IPS DF 6.9 (cell line): ENCODE measurements around the gene NR5A2.

ENCODE experiments used
- DNase-seq: peaks from one replicate; pipeline ENCODE4 v3.0.0-alpha.2; 2013; ENCODE audit warnings: low read depth, low spot score
- H3K27ac ChIP-seq: one replicate; pipeline ENCODE4 v1.5.1; 2013; ENCODE audit warnings: low read length, control low read depth
- H3K27me3 ChIP-seq: 2 replicates; pipeline ENCODE4 v1.6.1; 2013; ENCODE audit warnings: mild to moderate bottlenecking, low read length; ENCODE audit not compliant: control insufficient read depth, insufficient read depth
- H3K36me3 ChIP-seq: 2 replicates; pipeline ENCODE4 v1.6.1; 2013; ENCODE audit warnings: low read length; ENCODE audit not compliant: control insufficient read depth, insufficient read depth
- H3K4me1 ChIP-seq: 2 replicates; pipeline ENCODE4 v1.6.1; 2013; ENCODE audit warnings: low read length; ENCODE audit not compliant: control insufficient read depth, insufficient read depth
- H3K4me3 ChIP-seq: 2 replicates; pipeline ENCODE4 v1.5.1; 2013; ENCODE audit warnings: mild to moderate bottlenecking, low read length
- H3K9me3 ChIP-seq: 2 replicates; pipeline ENCODE4 v1.6.1; 2013; ENCODE audit warnings: low read length, inconsistent platforms; ENCODE audit not compliant: control insufficient read depth, insufficient read depth
- WGBS: extraction: QIAGEN DNeasy Blood & Tissue Kit; methylation state at CpG from one replicate; pipeline ENCODE4 v1.1.7; 2013; ENCODE audit warnings: mixed read lengths, missing lambda C conversion rate; ENCODE audit not compliant: insufficient read length, insufficient coverage; 5-methylcytosine and 5-hydroxymethylcytosine counted together

The NR5A2 gene

DNA sequence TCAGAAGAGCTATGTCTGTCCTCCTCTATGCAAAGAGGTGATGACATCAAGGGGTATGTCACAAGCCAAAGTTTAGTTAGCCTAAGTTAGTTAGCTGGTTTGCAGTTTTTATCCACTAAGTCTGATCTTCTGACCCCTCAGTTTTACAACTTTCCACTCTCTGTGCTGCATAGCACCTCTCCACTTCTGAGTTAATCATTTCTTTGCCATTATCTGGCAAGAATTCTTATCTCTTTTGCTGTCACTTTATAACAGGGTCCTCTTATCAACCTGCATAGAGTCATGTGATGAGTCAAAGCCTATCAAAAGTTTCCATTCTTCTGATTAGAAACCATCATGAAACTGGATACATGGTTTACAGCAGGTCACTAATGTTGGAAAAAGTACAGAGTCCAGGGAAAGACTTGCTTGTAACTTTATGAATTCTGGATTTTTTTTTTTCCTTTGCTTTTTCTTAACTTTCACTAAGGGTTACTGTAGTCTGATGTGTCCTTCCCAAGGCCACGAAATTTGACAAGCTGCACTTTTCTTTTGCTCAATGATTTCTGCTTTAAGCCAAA, at the start of gene NR5A2:
NR5A2 (plus strand) TSS at position 447 of the 560 bp plus-strand sequence. CDS start 138 bp downstream, outside the sequence.
- no CpG with 5 or more reads among the region's 1 CpG for WGBS
- Histone ChIP-seq H3K4me1 (no peaks in the 10 kb centered on the region), H3K9me3 (no peaks in the 10 kb centered on the region), H3K36me3 (no peaks in the 10 kb centered on the region), H3K4me3 (no peak within 1 kb of the TSS), H3K27me3 (peaks cover 7% of the 10 kb centered on the region; the same call in 1 of the 2 replicates), H3K27ac (no peak within 1 kb of the TSS)
- no peak for DNase-seq

DNA sequence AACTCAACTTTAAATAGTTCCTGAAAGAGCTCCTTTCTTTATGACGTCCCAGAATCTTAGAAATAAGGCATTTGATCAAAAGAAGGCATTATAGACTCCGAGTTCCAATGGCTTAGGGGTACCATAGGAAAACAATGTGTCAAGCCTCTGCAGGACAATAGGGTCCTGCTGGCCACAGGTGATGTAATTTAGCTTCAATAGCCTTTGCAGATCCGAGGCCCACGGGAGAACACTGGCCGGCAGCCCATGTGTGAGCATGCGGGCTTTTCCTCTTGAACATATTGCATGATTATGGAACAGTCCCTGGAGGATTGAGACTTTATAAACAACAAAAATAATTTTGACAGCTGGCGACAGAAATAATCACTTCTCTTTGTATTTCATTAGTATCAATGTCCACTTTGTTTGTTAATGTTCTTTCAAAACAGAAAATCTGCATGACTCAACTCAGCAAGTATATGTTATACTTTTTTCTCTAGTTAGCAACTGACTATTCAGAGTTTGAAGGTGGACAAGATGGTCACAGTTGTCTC, 49.0 kb upstream of the NR5A2 start:
- Histone ChIP-seq H3K9me3 (no peaks in the 10 kb centered on the region), H3K36me3 (no peaks in the 10 kb centered on the region), H3K27me3 (no peaks in the 10 kb centered on the region), H3K4me3 (no peak overlapping the region), H3K27ac (no peak overlapping the region), H3K4me1 (no peaks in the 10 kb centered on the region; the same call in 1 of the 2 replicates)
- no CpG with 5 or more reads among the region's 7 CpGs for WGBS
- no peak for DNase-seq

DNA sequence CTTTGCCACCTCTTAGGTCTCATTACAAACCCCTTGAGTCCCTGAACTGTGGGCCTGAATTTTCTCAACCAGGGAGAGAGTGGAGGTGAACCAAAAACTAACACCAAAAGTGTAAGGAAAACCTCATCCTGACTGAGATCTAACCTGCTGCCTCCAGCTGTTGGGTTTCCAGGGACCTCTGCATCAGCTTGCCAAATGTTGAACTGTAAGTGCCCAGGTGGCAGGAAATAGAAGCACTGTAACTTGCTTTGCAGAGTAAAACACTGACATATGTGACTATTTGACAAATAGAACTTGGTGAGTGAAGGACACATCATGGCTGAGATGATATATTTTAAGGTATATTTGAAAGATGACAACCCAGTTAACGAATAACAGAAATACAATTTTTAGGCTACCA, 48.4 kb upstream of the NR5A2 start:
- H3K36me3 ChIP-seq: no peaks in the 10 kb centered on the region
- no CpG with 5 or more reads among the region's 1 CpG for WGBS
- no peaks in the 10 kb centered on the region for H3K27me3 ChIP-seq
- no peak overlapping the region for H3K27ac ChIP-seq
- no peak overlapping the region for H3K4me3 ChIP-seq
- H3K4me1 ChIP-seq: no peaks in the 10 kb centered on the region; the same call in 1 of the 2 replicates
- DNase-seq: no peak
- no peaks in the 10 kb centered on the region for H3K9me3 ChIP-seq

DNA sequence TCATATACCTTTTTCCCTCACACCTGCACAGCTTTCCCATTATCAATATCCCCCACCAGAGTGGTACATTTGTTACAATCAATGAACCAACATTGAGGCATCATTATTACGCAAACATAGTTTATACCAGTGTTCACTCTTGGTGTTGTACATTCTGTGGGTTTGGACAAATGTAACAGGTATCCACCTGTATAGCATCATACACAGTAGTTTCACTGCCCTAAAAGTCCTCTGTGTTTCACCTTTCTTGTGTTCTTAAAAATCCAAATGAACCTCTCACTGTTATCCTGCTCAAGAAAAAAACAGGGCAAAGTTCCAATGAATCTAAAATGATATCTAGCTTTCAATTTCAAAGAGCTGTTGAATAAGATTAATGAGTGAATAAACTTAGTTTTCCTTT, 45.9 kb upstream of the NR5A2 start:
- no peaks in the 10 kb centered on the region for H3K4me1 ChIP-seq
- no peaks in the 10 kb centered on the region for H3K36me3 ChIP-seq
- H3K9me3 ChIP-seq: no peaks in the 10 kb centered on the region
- no peak overlapping the region for H3K27ac ChIP-seq
- DNase-seq: no peak
- no peaks in the 10 kb centered on the region for H3K27me3 ChIP-seq
- H3K4me3 ChIP-seq: no peak overlapping the region
- no CpG with 5 or more reads among the region's 1 CpG for WGBS

DNA sequence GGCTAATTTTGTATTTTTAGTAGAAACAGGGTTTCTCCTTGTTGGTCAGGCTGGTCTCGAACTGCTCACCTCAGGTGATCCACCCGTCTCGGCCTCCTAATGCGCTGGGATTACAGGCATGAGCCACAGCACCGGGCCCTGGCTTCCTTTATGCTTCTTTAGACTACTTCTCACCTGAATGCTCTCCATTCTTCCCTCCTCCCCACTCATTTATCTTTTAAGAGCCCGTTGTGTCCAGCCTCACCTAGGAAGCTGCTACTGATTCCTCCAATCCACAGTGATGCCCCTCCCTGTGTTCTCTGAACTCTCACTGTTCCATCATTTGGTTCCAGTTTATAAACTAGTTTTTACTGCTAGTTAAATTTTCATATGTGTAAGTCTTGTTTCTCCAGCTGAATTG, 44.9 kb upstream of the NR5A2 start:
- Histone ChIP-seq H3K27ac (no peak overlapping the region), H3K9me3 (no peaks in the 10 kb centered on the region), H3K4me1 (no peaks in the 10 kb centered on the region), H3K27me3 (no peaks in the 10 kb centered on the region), H3K36me3 (no peaks in the 10 kb centered on the region), H3K4me3 (no peak overlapping the region)
- WGBS: no CpG with 5 or more reads among the region's 6 CpGs
- DNase-seq: no peak

DNA sequence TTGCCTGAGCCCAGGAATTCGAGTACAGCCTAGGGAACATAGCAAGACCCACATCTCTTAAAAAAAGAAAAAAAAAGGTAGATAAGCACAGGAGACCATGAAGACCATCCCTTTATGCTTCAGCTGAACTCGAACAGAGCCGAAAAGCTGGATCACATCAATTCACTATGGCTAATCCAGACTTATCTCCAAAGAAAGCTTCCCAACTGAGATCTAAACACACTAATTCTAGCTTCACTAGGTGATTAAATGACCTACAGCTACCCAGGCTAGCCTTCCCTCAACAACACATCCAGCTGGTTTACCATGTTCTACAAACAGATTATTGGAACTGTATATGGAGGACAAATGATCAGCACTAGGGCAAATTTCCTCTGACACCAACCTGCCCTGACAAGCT, 44.0 kb upstream of the NR5A2 start:
- WGBS: no CpG with 5 or more reads among the region's 3 CpGs
- no peaks in the 10 kb centered on the region for H3K9me3 ChIP-seq
- no peaks in the 10 kb centered on the region for H3K4me1 ChIP-seq
- H3K27me3 ChIP-seq: no peaks in the 10 kb centered on the region
- H3K36me3 ChIP-seq: no peaks in the 10 kb centered on the region
- DNase-seq: no peak
- no peak overlapping the region for H3K27ac ChIP-seq
- H3K4me3 ChIP-seq: no peak overlapping the region

DNA sequence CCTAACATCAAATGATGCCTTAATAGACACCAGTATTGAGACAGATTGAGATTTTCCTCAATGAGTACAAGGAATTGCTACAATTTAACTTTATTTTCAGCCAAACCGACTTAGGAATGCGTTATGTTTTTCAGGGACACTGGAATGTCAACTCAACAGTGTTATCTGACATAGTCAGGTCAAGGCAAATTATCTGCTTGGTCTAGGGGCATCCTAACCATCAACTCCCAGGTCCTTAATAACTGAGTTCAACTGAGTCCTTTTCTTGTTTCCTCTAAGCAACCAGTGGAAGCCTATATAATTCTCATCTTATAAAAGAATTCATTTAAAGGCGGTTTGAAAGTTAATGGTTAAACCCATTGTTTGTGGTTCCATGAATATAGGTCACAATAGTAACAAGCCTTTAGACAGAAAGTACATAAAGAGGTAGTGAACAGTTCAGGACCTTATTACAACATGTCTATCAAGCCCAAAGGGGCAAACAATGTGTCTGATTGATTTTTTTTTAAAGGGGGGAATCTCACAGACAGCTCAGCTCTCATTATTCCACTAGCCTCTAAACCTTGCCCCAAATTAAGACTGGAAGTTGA, 32.3 kb upstream of the NR5A2 start:
- H3K27ac ChIP-seq: no peak overlapping the region
- WGBS: no CpG with 5 or more reads among the region's 3 CpGs
- no peaks in the 10 kb centered on the region; the same call in 1 of the 2 replicates for H3K4me1 ChIP-seq
- H3K27me3 ChIP-seq: no peaks in the 10 kb centered on the region
- no peaks in the 10 kb centered on the region for H3K9me3 ChIP-seq
- no peaks in the 10 kb centered on the region for H3K36me3 ChIP-seq
- H3K4me3 ChIP-seq: no peak overlapping the region
- DNase-seq: no peak

DNA sequence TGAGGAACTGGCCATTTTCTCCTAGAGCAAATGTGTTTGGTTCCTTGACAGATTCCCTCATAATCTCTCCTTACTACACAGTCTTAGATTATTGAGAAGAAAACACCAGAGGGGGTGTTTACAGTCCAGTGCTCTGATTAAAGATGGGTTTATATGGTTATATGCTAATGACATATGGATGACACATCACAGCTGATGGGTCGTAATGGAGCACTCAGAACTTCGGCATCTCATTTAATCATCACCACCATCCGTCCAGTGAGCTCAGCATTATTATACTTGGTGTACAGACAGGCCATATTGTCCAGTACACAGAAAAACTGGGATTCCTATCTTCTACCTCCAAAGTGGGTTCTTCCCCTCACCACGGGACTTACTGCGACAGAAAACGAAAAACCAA, 22.3 kb upstream of the NR5A2 start:
- Histone ChIP-seq H3K27ac (no peak overlapping the region), H3K4me3 (no peak overlapping the region), H3K4me1 (no peaks in the 10 kb centered on the region), H3K36me3 (no peaks in the 10 kb centered on the region), H3K9me3 (no peaks in the 10 kb centered on the region), H3K27me3 (no peaks in the 10 kb centered on the region)
- DNase-seq: no peak
- no CpG with 5 or more reads among the region's 6 CpGs for WGBS

DNA sequence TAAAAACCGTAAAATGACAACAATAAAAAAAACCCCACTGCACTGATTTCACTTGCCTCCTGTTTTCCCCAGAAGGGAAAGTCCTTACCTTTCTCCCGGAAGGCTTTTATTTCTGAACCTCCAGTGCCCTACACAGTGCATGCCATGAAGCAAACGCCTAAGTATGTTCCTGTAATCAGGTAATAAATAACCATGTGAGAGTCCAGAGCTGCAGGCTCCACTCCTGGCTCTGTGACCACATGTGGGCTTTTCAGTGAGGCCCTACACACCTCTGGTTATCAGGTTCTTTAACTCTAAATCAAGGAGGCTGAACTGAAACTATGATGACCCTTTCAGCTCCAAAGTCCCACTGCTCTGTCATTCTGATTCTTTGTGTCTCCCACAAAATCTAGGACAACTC, 20.8 kb upstream of the NR5A2 start:
- DNase-seq: no peak
- no CpG with 5 or more reads among the region's 3 CpGs for WGBS

DNA sequence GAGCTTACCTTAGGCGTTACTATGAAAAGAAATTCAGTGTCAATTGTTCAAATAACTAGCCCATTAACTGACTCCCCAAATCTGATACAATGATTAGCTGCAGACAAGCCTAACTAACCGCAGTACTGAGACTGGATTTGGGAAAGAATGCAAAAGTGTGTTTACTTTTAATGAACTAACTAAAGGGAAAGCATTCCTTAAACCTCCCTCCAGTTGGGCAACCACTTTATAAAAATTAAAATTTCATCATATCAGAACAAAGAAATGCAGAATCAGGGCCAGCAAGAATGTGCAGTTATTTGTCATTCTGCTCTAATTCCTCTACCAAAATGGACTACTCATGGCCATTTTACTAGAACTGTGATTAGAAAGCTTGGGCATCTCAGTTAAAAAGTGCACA, 11.7 kb upstream of the NR5A2 start:
- no peak overlapping the region for H3K27ac ChIP-seq
- no peaks in the 10 kb centered on the region for H3K4me1 ChIP-seq
- no peaks in the 10 kb centered on the region for H3K27me3 ChIP-seq
- no peak overlapping the region for H3K4me3 ChIP-seq
- H3K36me3 ChIP-seq: no peaks in the 10 kb centered on the region
- WGBS: no CpG with 5 or more reads among the region's 2 CpGs
- H3K9me3 ChIP-seq: no peaks in the 10 kb centered on the region
- DNase-seq: no peak

More for the DNA sequence above, 20.8 kb upstream of the NR5A2 start:
- H3K36me3 ChIP-seq: no peaks in the 10 kb centered on the region
- H3K27me3 ChIP-seq: no peaks in the 10 kb centered on the region
- no peak overlapping the region for H3K4me3 ChIP-seq
- no peaks in the 10 kb centered on the region for H3K4me1 ChIP-seq
- H3K27ac ChIP-seq: no peak overlapping the region
- H3K9me3 ChIP-seq: no peaks in the 10 kb centered on the region
